Transverse colon (tissue), 4 donors: Measurements from ENCODE around the gene SERPINB5. TPM values are rescaled to one million over a fixed set of nuclear protein-coding genes. Genes with fewer than 3 reads are reported as not detected.

ENCODE experiments used
- DNase-seq: peaks from one replicate; pipeline ENCODE4 v3.0.0-alpha.2; 2019
- H3K27ac ChIP-seq, 4 donors: fragments of 200-600 bp; sonication (generic); 2 replicates each; pipeline ENCODE4 v1.5.1; 2016 to 2018; ENCODE audit warnings: inconsistent platforms in 4 of 4
- H3K27me3 ChIP-seq: fragments of 200-600 bp; sonication (generic); 2 replicates; pipeline ENCODE4 v1.5.1; 2017; ENCODE audit warnings: inconsistent platforms
- H3K36me3 ChIP-seq, 4 donors: fragments of 200-600 bp; sonication (generic); 2 replicates each; pipeline ENCODE4 v1.5.1; 2017 to 2019; ENCODE audit warnings: inconsistent platforms in 4 of 4
- H3K4me1 ChIP-seq, 4 donors: fragments of 200-600 bp; sonication (generic); 2 replicates each; pipeline ENCODE4 v1.5.1; 2017 to 2020; ENCODE audit warnings: inconsistent platforms in 4 of 4
- H3K4me3 ChIP-seq, 4 donors: fragments of 200-600 bp; sonication (generic); 1 replicate in 1 of 4; 2 replicates in 3 of 4; pipeline versions ENCODE4 v1.5.1 to v1.6.1; 2017 to 2019; ENCODE audit warnings: inconsistent platforms in 4 of 4
- H3K9me3 ChIP-seq, 2 donors: fragments of 200-600 bp; sonication (generic); 2 replicates each; pipeline ENCODE4 v1.5.1; 2017 to 2019; ENCODE audit warnings: inconsistent platforms in 2 of 2
- CTCF ChIP-seq, 5 experiments: fragments of 200-600 bp in 3 of 5; fragments of 450-650 bp in 2 of 5; sonication (generic) in 3 of 5; IDR thresholded peaks; 1 replicate in 2 of 5; 2 replicates in 3 of 5; pipeline ENCODE4 v1.5.1; 2016 to 2017; ENCODE audit warnings: antibody characterized with exemption in 5 of 5, inconsistent platforms in 3 of 5, mild to moderate bottlenecking in 2 of 5, moderate library complexity in 1 of 5
- EP300 ChIP-seq: sonication (generic); formaldehyde crosslinking; IDR thresholded peaks from one replicate; pipeline ENCODE4 v1.6.1; 2017; ENCODE audit warnings: antibody characterized with exemption, low read depth
- POLR2A ChIP-seq: fragments of 450-650 bp; IDR thresholded peaks from one replicate; pipeline ENCODE4 v1.6.1; 2016; ENCODE audit warnings: antibody characterized with exemption, mild to moderate bottlenecking, moderate library complexity
- POLR2AphosphoS5 ChIP-seq, 3 donors: sonication (generic); formaldehyde crosslinking; IDR thresholded peaks; one replicate each; pipeline ENCODE4 v1.6.1; 2016; ENCODE audit warnings: antibody characterized with exemption in 3 of 3
- WGBS, 2 donors: methylation state at CpG; one replicate each; pipeline ENCODE4 v1.1.5; 2018; ENCODE audit warnings: low coverage in 1 of 2; 5-methylcytosine and 5-hydroxymethylcytosine counted together
- in situ Hi-C, 4 donors: fragments of 200-750 bp; cut with MboI; loops; one replicate each; pipeline versions ENCODE4 v1.15.0 to v1.15.1; 2017; ENCODE audit warnings: low sequenced_read_pairs in 3 of 4, low pct_ligation_motif_present in 1 of 4, low pct_unique_long_range_greater_than_20kb in 1 of 4
- intact Hi-C: fragments of 100-400 bp; cut with DNase I; formaldehyde crosslinking; loops from one replicate; pipeline ENCODE4 v1.15.1; 2023; ENCODE audit warnings: low total_unique reads
- total RNA-seq, 4 donors: library from RNA; depleted of rRNA; stranded (reverse); fragments of >200 nt; gene quantifications; one replicate each; pipeline ENCODE4 v1.1.0, GENCODE V29; 2016

Gene SERPINB5
- total RNA-seq, 4 donors from 2014 or later, result 0.79 to 3.6 (median 1.2) TPM

- H3K27ac ChIP-seq, result no peak overlapping the region
- H3K36me3 ChIP-seq, result no peaks in the 10 kb centered on the region
- intact Hi-C loops (no loop called here), in situ Hi-C loops (no loop called here)
- H3K4me3 ChIP-seq, result no peak overlapping the region
- no peaks in the 10 kb centered on the region for H3K27me3 ChIP-seq
- no peak for DNase-seq
- TF ChIP-seq CTCF (IDR thresholded peaks at IDR 0.05) (no peak), EP300 (no peak), POLR2AphosphoS5 (IDR thresholded peaks at IDR 0.05) (no peak), POLR2A (no peak)
- no peaks in the 10 kb centered on the region for H3K9me3 ChIP-seq
- 62 to 83% methylated on average over 2 of the region's 2 CpGs for WGBS, 2 donors
- H3K4me1 ChIP-seq, result no peaks in the 10 kb centered on the region
These were observed 11.7 kb upstream of the SERPINB5 start for GRCh38 chr18:63465059-63465458.

GRCh38 chr18:63467699-63468098 lies 9.1 kb upstream of the SERPINB5 start:
- in situ Hi-C loops (no loop called here), intact Hi-C loops (no loop called here)

GRCh38 chr18:63468575-63468974 lies 8.2 kb upstream of the SERPINB5 start:
- intact Hi-C loops (no loop called here), in situ Hi-C loops (no loop called here)
- no peak for DNase-seq
- TF ChIP-seq POLR2A (no peak), POLR2AphosphoS5 (IDR thresholded peaks at IDR 0.05) (no peak), CTCF (IDR thresholded peaks at IDR 0.05) (no peak), EP300 (no peak)
- Histone ChIP-seq H3K27me3 (no peaks in the 10 kb centered on the region), H3K4me3 (no peak overlapping the region), H3K36me3 (no peaks in the 10 kb centered on the region), H3K4me1 (peaks cover 0 to 8% (median 0%) of the 10 kb centered on the region in 4 donors), H3K9me3 (no peaks in the 10 kb centered on the region), H3K27ac (no peak overlapping the region)
- 94 to 100% methylated on average over 3 of the region's 3 CpGs for WGBS, 2 donors

More at GRCh38 chr18:63467699-63468098, 9.1 kb upstream of the SERPINB5 start:
- no peaks in the 10 kb centered on the region for H3K9me3 ChIP-seq
- H3K4me1 ChIP-seq, result peaks cover 0 to 6% (median 0%) of the 10 kb centered on the region in 4 donors
- no peaks in the 10 kb centered on the region for H3K27me3 ChIP-seq
- WGBS, 2 donors, result 80 to 82% methylated on average over 4 of the region's 4 CpGs
- no peak overlapping the region for H3K27ac ChIP-seq
- TF ChIP-seq CTCF (IDR thresholded peaks at IDR 0.05) (no peak), EP300 (no peak), POLR2AphosphoS5 (IDR thresholded peaks at IDR 0.05) (no peak), POLR2A (no peak)
- DNase-seq, result no peak
- no peak overlapping the region for H3K4me3 ChIP-seq
- H3K36me3 ChIP-seq, result no peaks in the 10 kb centered on the region

- Histone ChIP-seq H3K4me1 (peaks cover 0 to 8% (median 1%) of the 10 kb centered on the region in 4 donors), H3K9me3 (no peaks in the 10 kb centered on the region), H3K4me3 (no peak overlapping the region), H3K36me3 (no peaks in the 10 kb centered on the region), H3K27ac (no peak overlapping the region), H3K27me3 (no peaks in the 10 kb centered on the region)
- intact Hi-C loops, result no loop called here
- WGBS, 2 donors, result 90% methylated on average over 10 of the region's 12 CpGs; no CpG with 5 or more reads in 1 of the 2 donors
- in situ Hi-C loops, result no loop called here
- no peak for DNase-seq
- TF ChIP-seq CTCF (IDR thresholded peaks at IDR 0.05) (no peak), POLR2AphosphoS5 (IDR thresholded peaks at IDR 0.05) (no peak), EP300 (no peak), POLR2A (no peak)
These were observed 6.0 kb upstream of the SERPINB5 start for GRCh38 chr18:63470751-63471150.
